Ishikawa (cell line): ENCODE data around the gene ATF1.

Source experiments
- CEBPB ChIP-seq: IDR thresholded peaks from 2 replicates; pipeline ENCODE4 v1.6.1; 2012
- CREB1 ChIP-seq: IDR thresholded peaks from 2 replicates; pipeline ENCODE4 v1.6.1; 2012; ENCODE audit warnings: low read depth
- EGR1 ChIP-seq: IDR thresholded peaks from 2 replicates; pipeline ENCODE4 v1.6.1; 2012
- EP300 ChIP-seq: IDR thresholded peaks from 2 replicates; pipeline ENCODE4 v1.6.1; 2012; ENCODE audit warnings: borderline replicate concordance
- FOXM1 ChIP-seq: IDR thresholded peaks from 2 replicates; pipeline ENCODE4 v1.6.1; 2012; ENCODE audit warnings: low read depth, borderline replicate concordance
- NFIC ChIP-seq: IDR thresholded peaks from 2 replicates; pipeline ENCODE4 v1.6.1; 2012
- RAD21 ChIP-seq: IDR thresholded peaks from 2 replicates; pipeline ENCODE4 v1.6.1; 2012; ENCODE audit warnings: low read depth
- TAF1 ChIP-seq: IDR thresholded peaks from 2 replicates; pipeline ENCODE4 v1.6.1; 2012; ENCODE audit warnings: low read depth, mild to moderate bottlenecking
- TCF12 ChIP-seq: IDR thresholded peaks from 2 replicates; pipeline ENCODE4 v1.6.1; 2012; ENCODE audit warnings: low read depth
- TEAD4 ChIP-seq: IDR thresholded peaks from 2 replicates; pipeline ENCODE4 v1.6.1; 2012
- YY1 ChIP-seq: IDR thresholded peaks from 2 replicates; pipeline ENCODE4 v1.6.1; 2012; ENCODE audit warnings: low read depth
- ZBTB7A ChIP-seq: IDR thresholded peaks from 2 replicates; pipeline ENCODE4 v1.6.1; 2012; ENCODE audit warnings: low read depth
- TF ChIP-seq, protein P1 (sequence below): IDR thresholded peaks from 2 replicates; pipeline ENCODE4 v1.6.1; 2012
- TF ChIP-seq, protein P2 (sequence below): IDR thresholded peaks from 2 replicates; pipeline ENCODE4 v1.6.1; 2012
- TF ChIP-seq, protein P3 (sequence below): IDR thresholded peaks from 2 replicates; pipeline ENCODE4 v1.6.1; 2012; ENCODE audit warnings: low read depth, mild to moderate bottlenecking

The ATF1 gene

DNA sequence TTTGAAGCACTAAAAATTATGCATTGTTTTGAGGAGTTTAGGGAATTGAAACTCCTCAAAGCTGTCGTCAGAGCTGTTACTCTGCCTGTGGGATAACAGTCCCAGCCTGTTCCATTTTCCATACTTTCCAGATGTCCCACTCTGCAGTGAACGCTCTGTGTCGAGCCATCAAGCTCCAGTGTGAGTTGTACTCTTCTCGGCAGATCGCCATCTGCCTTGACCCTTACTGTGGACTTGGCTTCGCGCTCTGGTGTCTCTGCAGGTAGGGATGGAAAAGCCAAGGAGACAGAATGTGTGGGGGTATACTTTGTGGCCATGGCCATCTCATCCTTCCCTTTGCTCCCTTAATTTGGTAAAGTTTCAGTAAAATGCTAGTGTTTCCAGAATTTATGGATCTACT lies 35.5 kb upstream of the ATF1 start:
- no peak for TF ChIP-seq EP300
- no peak for TF ChIP-seq CEBPB
- no peak for TF ChIP-seq FOXM1
- no peak for TF ChIP-seq CREB1
- TF ChIP-seq, protein P1, sequence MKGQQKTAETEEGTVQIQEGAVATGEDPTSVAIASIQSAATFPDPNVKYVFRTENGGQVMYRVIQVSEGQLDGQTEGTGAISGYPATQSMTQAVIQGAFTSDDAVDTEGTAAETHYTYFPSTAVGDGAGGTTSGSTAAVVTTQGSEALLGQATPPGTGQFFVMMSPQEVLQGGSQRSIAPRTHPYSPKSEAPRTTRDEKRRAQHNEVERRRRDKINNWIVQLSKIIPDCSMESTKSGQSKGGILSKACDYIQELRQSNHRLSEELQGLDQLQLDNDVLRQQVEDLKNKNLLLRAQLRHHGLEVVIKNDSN, result no peak
- TF ChIP-seq RAD21, result no peak
- TF ChIP-seq TAF1, result no peak
- TF ChIP-seq ZBTB7A, result no peak
- TF ChIP-seq, protein P2, sequence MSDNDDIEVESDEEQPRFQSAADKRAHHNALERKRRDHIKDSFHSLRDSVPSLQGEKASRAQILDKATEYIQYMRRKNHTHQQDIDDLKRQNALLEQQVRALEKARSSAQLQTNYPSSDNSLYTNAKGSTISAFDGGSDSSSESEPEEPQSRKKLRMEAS, result no peak
- TF ChIP-seq TEAD4, result no peak
- TF ChIP-seq, protein P3, sequence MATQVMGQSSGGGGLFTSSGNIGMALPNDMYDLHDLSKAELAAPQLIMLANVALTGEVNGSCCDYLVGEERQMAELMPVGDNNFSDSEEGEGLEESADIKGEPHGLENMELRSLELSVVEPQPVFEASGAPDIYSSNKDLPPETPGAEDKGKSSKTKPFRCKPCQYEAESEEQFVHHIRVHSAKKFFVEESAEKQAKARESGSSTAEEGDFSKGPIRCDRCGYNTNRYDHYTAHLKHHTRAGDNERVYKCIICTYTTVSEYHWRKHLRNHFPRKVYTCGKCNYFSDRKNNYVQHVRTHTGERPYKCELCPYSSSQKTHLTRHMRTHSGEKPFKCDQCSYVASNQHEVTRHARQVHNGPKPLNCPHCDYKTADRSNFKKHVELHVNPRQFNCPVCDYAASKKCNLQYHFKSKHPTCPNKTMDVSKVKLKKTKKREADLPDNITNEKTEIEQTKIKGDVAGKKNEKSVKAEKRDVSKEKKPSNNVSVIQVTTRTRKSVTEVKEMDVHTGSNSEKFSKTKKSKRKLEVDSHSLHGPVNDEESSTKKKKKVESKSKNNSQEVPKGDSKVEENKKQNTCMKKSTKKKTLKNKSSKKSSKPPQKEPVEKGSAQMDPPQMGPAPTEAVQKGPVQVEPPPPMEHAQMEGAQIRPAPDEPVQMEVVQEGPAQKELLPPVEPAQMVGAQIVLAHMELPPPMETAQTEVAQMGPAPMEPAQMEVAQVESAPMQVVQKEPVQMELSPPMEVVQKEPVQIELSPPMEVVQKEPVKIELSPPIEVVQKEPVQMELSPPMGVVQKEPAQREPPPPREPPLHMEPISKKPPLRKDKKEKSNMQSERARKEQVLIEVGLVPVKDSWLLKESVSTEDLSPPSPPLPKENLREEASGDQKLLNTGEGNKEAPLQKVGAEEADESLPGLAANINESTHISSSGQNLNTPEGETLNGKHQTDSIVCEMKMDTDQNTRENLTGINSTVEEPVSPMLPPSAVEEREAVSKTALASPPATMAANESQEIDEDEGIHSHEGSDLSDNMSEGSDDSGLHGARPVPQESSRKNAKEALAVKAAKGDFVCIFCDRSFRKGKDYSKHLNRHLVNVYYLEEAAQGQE, result no peak
- no peak for TF ChIP-seq TCF12
- TF ChIP-seq YY1, result no peak

DNA sequence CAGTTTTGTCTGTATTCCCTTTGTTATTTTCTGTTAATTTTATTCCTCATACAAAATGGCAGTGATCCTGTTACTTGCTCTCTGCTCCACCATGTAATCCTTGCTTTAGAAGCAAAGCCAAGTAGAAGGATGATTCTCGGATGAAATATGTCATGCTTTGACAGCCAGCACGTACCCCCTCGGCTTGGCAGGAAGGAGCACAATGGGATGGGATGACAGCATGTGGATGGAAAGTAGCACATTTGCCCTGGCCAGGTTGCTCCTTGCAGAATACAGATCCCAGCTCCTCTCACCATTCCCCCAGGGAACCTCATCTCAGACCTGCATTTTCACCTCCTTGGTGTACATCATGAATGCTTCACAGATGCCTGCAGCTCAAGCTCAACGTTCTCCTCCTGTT lies 35.1 kb upstream of the ATF1 start:
- TF ChIP-seq NFIC (no peak), TEAD4 (no peak), RAD21 (no peak), TCF12 (no peak), CEBPB (no peak), TAF1 (no peak), CREB1 (no peak), ZBTB7A (no peak), EP300 (no peak), YY1 (no peak)
- TF ChIP-seq, protein P2, result no peak
- TF ChIP-seq, protein P1, result no peak
- TF ChIP-seq, protein P3, result no peak

DNA sequence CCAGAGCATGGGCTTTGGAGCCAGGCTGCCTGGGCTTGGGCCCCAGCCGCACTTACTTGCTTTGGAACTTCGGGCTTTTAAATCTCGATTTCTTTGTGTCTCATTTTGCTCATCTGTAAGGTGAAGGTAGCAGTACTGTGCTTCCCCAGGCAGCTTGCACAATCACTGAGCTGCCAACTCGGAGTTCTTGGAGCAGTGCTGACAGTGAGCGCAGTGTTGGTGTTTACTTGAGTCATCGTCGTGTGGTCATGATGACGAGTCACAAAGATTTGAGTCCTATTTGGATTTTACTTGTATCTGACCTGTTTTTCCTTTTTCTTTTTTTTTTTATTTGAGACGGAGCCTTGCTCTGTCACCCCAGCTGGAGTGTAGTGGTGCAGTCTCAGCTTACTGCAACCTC lies 31.3 kb upstream of the ATF1 start:
- TF ChIP-seq EP300 (no peak), NFIC (no peak), RAD21 (no peak), EGR1 (no peak), YY1 (no peak), ZBTB7A (no peak), CEBPB (no peak), CREB1 (no peak), TEAD4 (no peak), TCF12 (no peak), TAF1 (no peak), FOXM1 (no peak)
- TF ChIP-seq, protein P1, result no peak
- TF ChIP-seq, protein P3, result no peak
- TF ChIP-seq, protein P2, result no peak

DNA sequence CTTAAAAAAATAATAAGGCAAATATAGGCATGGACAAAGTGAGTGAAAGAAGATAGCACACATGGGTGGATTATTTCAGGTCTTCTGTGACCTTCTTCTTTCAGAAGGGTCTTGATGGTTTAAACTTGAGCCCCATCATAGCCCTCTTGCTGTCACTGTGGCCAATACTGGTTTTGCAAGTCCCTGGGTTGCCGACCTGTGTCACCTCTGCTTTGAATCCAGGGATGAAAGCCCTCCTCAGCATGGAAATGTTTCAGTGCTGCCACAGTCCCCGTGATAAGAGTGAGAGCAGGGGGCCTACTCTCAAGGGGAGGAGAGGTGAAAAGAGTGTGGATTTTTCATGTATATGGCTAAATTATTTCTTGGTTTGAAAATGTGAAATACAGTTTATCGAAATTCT lies 30.2 kb upstream of the ATF1 start:
- TF ChIP-seq ZBTB7A, result no peak
- TF ChIP-seq, protein P3, result no peak
- TF ChIP-seq, protein P2, result no peak
